ENCODE results near the gene ENOSF1. TPM values are rescaled to one million over a fixed set of nuclear protein-coding genes. Genes with fewer than 3 reads are reported as not detected.

The ENOSF1 gene
- total and polyA plus RNA-seq, 10 of the 15 experiments (the other 5 are each of a cell fraction or from before 2014, with no cell fraction given): 12.5 to 43.3 (median 29.5) TPM

DNA sequence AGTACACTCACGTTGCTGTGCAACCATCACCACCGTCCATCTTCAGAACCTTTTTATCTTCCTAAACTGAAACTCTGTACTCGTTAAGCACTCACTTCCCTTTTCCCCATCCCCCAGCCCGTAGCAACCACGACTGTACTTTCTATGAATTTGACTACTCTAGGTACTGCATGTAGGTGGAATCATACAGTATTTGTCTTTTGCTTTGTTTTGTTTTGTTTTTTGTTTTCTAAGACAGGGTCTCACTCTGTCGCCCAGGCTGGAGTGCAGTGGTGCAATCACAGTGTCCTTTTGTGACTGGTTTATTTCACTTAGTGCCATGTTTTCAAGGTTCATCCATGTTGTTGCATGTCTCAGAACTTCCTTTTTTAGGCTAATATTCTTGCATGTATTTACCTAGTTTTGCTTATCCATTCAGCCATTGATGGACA is 62.0 kb downstream of the ENOSF1 start (continued):
- TF ChIP-seq, protein P1, sequence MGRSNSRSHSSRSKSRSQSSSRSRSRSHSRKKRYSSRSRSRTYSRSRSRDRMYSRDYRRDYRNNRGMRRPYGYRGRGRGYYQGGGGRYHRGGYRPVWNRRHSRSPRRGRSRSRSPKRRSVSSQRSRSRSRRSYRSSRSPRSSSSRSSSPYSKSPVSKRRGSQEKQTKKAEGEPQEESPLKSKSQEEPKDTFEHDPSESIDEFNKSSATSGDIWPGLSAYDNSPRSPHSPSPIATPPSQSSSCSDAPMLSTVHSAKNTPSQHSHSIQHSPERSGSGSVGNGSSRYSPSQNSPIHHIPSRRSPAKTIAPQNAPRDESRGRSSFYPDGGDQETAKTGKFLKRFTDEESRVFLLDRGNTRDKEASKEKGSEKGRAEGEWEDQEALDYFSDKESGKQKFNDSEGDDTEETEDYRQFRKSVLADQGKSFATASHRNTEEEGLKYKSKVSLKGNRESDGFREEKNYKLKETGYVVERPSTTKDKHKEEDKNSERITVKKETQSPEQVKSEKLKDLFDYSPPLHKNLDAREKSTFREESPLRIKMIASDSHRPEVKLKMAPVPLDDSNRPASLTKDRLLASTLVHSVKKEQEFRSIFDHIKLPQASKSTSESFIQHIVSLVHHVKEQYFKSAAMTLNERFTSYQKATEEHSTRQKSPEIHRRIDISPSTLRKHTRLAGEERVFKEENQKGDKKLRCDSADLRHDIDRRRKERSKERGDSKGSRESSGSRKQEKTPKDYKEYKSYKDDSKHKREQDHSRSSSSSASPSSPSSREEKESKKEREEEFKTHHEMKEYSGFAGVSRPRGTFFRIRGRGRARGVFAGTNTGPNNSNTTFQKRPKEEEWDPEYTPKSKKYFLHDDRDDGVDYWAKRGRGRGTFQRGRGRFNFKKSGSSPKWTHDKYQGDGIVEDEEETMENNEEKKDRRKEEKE (IDR thresholded peaks at IDR 0.05): no peak
- TF ChIP-seq, protein P2, sequence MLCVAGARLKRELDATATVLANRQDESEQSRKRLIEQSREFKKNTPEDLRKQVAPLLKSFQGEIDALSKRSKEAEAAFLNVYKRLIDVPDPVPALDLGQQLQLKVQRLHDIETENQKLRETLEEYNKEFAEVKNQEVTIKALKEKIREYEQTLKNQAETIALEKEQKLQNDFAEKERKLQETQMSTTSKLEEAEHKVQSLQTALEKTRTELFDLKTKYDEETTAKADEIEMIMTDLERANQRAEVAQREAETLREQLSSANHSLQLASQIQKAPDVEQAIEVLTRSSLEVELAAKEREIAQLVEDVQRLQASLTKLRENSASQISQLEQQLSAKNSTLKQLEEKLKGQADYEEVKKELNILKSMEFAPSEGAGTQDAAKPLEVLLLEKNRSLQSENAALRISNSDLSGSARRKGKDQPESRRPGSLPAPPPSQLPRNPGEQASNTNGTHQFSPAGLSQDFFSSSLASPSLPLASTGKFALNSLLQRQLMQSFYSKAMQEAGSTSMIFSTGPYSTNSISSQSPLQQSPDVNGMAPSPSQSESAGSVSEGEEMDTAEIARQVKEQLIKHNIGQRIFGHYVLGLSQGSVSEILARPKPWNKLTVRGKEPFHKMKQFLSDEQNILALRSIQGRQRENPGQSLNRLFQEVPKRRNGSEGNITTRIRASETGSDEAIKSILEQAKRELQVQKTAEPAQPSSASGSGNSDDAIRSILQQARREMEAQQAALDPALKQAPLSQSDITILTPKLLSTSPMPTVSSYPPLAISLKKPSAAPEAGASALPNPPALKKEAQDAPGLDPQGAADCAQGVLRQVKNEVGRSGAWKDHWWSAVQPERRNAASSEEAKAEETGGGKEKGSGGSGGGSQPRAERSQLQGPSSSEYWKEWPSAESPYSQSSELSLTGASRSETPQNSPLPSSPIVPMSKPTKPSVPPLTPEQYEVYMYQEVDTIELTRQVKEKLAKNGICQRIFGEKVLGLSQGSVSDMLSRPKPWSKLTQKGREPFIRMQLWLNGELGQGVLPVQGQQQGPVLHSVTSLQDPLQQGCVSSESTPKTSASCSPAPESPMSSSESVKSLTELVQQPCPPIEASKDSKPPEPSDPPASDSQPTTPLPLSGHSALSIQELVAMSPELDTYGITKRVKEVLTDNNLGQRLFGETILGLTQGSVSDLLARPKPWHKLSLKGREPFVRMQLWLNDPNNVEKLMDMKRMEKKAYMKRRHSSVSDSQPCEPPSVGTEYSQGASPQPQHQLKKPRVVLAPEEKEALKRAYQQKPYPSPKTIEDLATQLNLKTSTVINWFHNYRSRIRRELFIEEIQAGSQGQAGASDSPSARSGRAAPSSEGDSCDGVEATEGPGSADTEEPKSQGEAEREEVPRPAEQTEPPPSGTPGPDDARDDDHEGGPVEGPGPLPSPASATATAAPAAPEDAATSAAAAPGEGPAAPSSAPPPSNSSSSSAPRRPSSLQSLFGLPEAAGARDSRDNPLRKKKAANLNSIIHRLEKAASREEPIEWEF (IDR thresholded peaks at IDR 0.05; ENCODE audit: insufficient replicate concordance, low read depth, low read length): no peak
- TF ChIP-seq ZBED1 (IDR thresholded peaks at IDR 0.05; ENCODE audit: borderline replicate concordance): no peak
- TF ChIP-seq HDAC6 (IDR thresholded peaks at IDR 0.05; ENCODE audit: unreplicated experiment): no peak
- TF ChIP-seq, protein P3, sequence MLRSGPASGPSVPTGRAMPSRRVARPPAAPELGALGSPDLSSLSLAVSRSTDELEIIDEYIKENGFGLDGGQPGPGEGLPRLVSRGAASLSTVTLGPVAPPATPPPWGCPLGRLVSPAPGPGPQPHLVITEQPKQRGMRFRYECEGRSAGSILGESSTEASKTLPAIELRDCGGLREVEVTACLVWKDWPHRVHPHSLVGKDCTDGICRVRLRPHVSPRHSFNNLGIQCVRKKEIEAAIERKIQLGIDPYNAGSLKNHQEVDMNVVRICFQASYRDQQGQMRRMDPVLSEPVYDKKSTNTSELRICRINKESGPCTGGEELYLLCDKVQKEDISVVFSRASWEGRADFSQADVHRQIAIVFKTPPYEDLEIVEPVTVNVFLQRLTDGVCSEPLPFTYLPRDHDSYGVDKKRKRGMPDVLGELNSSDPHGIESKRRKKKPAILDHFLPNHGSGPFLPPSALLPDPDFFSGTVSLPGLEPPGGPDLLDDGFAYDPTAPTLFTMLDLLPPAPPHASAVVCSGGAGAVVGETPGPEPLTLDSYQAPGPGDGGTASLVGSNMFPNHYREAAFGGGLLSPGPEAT (IDR thresholded peaks at IDR 0.05; ENCODE audit: low read depth): 0 out of 2 replicates have a peak, but pooled peaks have one; percentile 44
- no peak for TF ChIP-seq CBX3 (IDR thresholded peaks at IDR 0.05; ENCODE audit: borderline replicate concordance, low read depth)
- TF ChIP-seq IRF4 (IDR thresholded peaks at IDR 0.05; ENCODE audit: low read depth, low read length): peak; percentile 95
- TF ChIP-seq MYC (IDR thresholded peaks at IDR 0.05; ENCODE audit: insufficient read depth, insufficient read length, insufficient replicate concordance, low read length, severe bottlenecking): no peak
- TF ChIP-seq YY1 (IDR thresholded peaks at IDR 0.05; ENCODE audit: low read depth, low read length): 0 out of 2 replicates have a peak, but pooled peaks have one; percentile 16
- peak; percentile 82 for TF ChIP-seq RUNX3 (IDR thresholded peaks at IDR 0.05; ENCODE audit: low read length)
- no peak for TF ChIP-seq RELA (IDR thresholded peaks at IDR 0.05; ENCODE audit: borderline replicate concordance, partially characterized antibody)
- no peak; a peak in 1 of 4 replicates for TF ChIP-seq BHLHE40 (IDR thresholded peaks at IDR 0.05; ENCODE audit: borderline replicate concordance in 1 of 2, low read depth in 2 of 2, low read length in 1 of 2)
- no peak for TF ChIP-seq ASH2L (IDR thresholded peaks at IDR 0.05; ENCODE audit: borderline replicate concordance, low read depth)
- TF ChIP-seq, protein P4, sequence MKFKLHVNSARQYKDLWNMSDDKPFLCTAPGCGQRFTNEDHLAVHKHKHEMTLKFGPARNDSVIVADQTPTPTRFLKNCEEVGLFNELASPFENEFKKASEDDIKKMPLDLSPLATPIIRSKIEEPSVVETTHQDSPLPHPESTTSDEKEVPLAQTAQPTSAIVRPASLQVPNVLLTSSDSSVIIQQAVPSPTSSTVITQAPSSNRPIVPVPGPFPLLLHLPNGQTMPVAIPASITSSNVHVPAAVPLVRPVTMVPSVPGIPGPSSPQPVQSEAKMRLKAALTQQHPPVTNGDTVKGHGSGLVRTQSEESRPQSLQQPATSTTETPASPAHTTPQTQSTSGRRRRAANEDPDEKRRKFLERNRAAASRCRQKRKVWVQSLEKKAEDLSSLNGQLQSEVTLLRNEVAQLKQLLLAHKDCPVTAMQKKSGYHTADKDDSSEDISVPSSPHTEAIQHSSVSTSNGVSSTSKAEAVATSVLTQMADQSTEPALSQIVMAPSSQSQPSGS (IDR thresholded peaks at IDR 0.05; ENCODE audit: low read length): peak; percentile 52; the same call in 1 of the 2 replicates
- TF ChIP-seq, protein P5, sequence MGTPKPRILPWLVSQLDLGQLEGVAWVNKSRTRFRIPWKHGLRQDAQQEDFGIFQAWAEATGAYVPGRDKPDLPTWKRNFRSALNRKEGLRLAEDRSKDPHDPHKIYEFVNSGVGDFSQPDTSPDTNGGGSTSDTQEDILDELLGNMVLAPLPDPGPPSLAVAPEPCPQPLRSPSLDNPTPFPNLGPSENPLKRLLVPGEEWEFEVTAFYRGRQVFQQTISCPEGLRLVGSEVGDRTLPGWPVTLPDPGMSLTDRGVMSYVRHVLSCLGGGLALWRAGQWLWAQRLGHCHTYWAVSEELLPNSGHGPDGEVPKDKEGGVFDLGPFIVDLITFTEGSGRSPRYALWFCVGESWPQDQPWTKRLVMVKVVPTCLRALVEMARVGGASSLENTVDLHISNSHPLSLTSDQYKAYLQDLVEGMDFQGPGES (IDR thresholded peaks at IDR 0.05): no peak
- no peak for TF ChIP-seq ZZZ3 (IDR thresholded peaks at IDR 0.05; ENCODE audit: control insufficient read depth, insufficient read length, low read depth)

Measured in GM12878 (cell line).